H4 (cell line): ENCODE results near the gene OR2AE1. TPM values are rescaled to one million over a fixed set of nuclear protein-coding genes. Genes with fewer than 3 reads are reported as not detected.

Experiments used
- DNase-seq: peaks from one replicate; pipeline ENCODE4 v3.0.0-alpha.2; 2015; ENCODE audit warnings: low spot score
- total RNA-seq: library from RNA; depleted of rRNA; stranded (reverse); fragments of >200 nt; shearing (Covaris generic); gene quantifications from 2 replicates; pipeline ENCODE4 v1.2.3, GENCODE V29; 2014

OR2AE1 gene
- total RNA-seq, 1 experiment from 2014 or later, result not detected

GRCh38 chr7:99860281-99861127 is 16.3 kb downstream of the OR2AE1 start:
- peak; percentile 41 for DNase-seq

- DNase-seq, result no peak
Observed at GRCh38 chr7:99855236-99855635, 21.6 kb downstream of the OR2AE1 start.

DNA sequence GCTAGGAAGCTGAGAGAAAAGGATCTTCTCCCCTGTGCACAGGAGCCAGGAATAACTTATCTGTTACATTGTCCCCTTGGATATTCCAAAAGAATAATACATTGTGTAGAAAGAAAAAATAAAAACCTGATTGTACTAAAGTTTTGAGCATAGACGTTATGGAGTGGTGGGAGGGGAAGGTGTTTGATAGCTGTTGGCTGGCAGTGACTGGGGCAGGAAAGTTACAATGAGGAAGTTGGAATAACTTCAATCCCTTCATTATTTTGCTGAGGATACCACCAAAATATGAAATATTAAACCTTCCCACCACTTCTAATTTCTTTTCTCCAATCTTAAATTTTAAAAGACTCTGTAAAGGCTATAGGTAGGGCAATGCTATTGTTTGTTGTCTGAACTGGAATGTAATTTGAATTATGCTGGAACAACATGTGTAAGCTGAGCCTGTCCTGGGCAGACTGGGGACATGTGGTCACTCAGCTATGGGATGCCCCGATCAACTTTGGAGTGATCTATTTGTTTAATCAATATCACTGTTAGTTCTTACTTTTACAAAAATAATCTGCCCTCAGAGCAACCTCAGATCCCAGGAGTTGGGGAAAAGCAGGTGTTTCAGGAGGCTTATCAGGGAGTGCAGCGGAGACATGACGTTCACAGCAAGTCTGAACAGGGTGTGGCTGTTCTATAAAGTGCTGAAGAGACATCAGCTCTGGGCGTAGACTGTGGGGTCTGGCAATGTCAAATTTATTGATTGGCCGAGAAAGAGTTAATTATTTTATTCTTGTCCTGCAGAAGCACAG is 28.2 kb downstream of the OR2AE1 start:
- DNase-seq, result no peak

DNA sequence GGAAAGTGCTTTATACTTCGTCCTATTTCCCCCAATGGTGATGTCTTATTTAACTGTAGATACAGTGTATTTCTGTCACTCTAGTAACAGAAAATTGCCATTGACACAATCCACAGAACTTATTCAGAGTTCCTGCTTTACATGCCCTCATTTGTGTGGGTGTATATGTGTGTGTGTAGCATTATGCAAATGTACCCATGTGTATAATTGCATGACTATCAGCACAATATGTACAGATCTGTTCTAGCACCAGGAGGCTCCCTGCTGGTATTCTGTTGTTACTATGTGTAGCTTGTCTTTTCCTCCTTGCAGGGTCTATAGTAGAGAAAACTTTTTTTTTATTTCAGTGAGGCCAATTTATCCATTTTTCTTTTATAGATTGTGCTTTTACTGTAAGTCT is 32.5 kb downstream of the OR2AE1 start:
- no peak for DNase-seq

GRCh38 chr7:99843808-99844207 is 33.0 kb downstream of the OR2AE1 start:
- DNase-seq, result no peak

DNA sequence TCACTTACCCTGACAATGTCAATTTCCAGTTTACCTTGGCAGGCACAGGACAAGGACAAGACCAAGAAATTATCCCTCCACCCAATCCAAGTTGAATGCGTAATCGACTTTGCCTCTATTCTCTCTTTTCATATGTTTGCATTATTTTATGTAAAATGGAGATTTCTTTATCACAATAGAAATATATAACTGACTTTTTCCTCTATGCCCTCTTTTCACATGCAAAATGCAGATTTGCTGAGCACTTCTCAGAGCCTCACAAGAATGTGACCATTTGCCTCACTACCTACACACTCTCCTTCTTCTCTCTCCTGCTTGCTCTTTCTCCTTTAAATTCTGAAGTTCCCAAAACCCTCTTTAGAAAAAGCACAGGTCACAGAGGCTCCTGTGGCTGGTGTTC is 33.9 kb downstream of the OR2AE1 start:
- DNase-seq, result no peak

- DNase-seq, result no peak
Observed at GRCh38 chr7:99840136-99840869, 36.5 kb downstream of the OR2AE1 start.

- no peak for DNase-seq
Observed at GRCh38 chr7:99839287-99840021, 37.4 kb downstream of the OR2AE1 start.

GRCh38 chr7:99837649-99838361 is 39.0 kb downstream of the OR2AE1 start:
- no peak for DNase-seq

DNA sequence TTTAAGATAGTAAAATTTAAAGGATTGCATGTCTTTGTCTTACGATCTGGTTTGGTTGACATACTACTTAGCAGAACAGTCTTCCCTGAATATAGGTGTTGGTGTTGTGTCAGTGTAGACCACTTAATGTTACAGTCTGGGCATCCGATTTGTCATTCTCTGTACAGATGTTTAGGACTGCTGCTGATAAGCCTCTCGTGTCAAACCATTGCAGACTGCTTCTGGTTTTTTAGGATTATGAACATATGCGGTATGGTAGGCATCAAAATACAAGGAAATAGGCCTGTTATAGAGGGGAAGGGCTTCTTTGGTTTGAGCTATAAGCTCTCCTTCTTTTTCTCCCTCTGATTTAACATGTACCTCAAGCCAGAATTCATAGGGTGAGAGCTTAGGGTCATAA is 41.6 kb downstream of the OR2AE1 start:
- DNase-seq, result no peak

- no peak for DNase-seq
Observed at GRCh38 chr7:99834382-99834781, 42.5 kb downstream of the OR2AE1 start.

DNA sequence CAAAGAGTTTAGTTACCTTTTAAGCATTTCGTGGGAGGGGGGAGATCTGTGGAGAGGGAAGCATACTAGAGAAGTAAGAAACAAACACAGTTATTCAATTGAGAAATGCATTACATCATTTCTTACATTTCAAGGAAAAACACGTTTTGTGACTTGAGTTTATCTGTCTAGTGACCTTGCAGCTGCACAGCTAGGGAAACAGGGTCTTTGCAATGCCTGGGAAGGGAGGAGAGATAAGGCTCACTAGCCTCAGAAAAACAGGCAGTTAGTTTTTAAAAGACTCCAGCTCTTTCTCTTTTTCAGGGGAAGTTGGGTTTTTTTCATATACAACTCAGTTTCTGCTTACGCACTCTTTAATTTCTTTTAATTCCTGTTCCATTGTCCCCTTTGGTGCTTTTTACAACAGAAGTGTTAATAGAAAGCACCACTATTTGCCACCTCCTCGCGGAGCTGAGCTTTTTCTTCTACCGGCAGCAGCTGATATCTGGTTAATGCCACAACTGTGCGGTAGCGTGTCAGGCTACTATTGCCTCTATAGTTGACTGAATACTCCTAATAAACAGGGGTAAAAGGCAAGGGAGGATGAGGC is 43.5 kb downstream of the OR2AE1 start:
- no peak for DNase-seq

DNA sequence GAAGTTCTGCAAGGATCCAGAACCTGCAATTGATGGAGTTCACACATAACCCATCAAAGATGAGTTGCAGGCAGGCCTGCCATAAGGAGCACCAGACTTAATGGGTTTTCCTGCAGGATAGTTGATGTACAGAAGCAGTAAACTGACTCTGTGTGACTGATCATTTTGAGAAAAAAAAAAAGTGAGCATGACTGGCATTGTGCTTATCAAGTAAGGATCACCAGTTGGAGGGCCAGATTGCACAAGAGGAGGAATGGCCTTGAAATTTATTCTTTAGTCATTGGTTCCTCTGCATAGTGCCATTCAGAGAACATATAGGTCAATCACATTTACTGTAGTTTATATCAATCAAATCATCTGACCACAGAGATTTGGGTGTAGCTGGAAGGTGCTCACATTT is 45.2 kb downstream of the OR2AE1 start:
- no peak for DNase-seq

DNA sequence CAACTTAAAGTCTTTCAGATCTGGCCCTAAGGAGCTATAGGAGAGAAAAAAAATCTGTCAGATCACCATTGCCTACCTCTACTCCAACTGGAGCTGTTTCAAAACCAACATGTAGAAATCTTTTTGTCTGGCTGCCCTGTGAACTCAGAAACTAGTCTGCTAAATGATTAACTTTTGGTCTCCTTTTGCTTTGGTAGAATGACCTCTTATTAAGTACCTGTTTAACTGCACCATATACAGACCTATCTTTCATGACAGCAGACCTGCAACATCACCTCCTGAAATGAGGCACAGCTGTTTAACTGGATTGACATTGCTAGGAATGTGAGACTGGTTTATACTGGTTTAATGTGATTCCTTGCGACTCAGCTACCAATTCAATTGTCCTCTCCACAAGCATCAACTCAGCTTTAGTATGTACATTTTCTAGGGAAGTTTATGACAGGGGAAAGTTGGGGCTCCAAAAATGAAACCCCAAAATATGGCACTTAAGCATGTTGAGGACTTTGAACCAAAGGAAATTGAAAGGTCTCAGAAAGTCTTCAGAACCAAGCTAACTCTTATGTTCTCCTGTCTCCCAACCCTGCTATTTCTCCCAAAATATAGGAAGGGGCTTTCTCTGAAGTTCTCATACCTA is 47.2 kb downstream of the OR2AE1 start:
- no peak for DNase-seq

- DNase-seq, result no peak
Observed at GRCh38 chr7:99828811-99829210, 48.0 kb downstream of the OR2AE1 start.

DNA sequence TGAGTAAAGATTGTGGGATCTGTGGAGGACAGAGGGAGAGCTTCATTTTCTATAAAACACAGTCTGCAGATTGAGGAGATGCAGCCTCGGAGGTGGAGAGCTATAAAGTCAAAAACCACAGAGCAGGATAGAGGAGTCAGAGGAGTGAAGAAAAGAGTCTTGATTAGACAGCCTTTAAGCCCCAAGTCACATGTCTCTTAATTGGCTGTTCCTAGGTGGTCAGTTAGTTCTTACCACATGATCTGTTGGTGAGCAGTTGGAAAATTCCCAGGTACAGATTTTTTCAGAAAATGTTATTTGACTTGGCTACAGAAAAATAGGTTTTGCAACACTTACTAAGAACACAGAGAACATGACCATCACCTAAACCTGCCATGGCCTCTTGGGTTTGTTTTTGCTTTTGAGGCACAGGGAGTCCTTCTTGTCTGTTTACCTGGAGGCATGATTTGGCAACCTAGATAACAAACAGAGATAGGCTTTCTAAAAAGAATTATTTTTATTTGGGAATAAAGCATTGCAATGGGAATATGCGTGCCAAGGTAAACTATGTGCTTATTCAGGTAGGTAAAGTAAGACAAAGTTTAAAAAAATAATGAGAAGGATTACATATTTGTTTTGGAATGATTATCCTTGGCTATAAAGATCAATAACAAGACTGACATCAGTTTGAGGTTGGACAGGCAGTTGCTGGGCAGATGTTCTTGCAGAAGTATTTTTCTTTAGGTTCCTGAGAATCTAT is 49.6 kb downstream of the OR2AE1 start:
- DNase-seq, result no peak
